SHP77 treated with DMSO at 0.1 percent for 48 hours (cell line): ENCODE results near the gene TSSK3.
"Not testable (repeated sequence)": the region's sequence is repeated elsewhere in the genome, so short reads cannot be mapped to it uniquely, and the experiment has no call there.

Source experiments
- DNase-seq: peaks from one replicate; lab custom pipeline; 2025; lab: John Stamatoyannopoulos, UW

Gene TSSK3

GRCh38 chr1:32338637-32339145 lies 23.6 kb upstream of the TSSK3 start:
- DNase-seq: no peak

DNA sequence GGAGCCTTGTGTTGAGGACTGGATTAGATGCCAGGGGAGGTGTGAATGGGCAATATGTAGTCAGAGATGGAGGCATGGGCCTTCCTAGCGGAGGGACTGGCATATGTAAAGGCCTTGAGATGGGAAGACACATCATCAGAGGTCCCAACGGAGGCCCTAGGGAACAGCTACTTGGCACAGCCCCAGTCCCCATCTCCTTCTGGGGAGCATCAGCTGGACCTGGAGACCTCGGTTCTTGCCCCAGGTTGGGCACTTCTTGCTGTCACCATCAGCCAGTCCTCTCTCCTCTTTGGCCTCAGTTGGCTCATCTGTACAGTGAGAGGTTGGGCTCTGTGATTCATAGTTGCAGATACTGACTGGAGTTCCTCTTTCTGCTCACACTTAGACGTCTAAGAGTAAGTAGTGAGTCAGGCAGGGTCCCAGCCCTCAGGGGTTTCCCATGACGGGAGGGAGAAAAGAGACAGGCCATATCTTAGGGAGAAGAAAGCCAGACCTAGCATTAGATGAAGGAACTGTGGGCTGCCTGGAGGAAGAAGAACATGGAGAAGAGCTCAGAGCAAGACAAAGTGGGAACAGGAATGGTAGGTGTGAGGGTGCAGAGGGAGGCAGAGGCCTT lies 22.9 kb upstream of the TSSK3 start:
- no peak for DNase-seq

- no peak for DNase-seq
Measured at GRCh38 chr1:32341186-32341757, 21.1 kb upstream of the TSSK3 start.

DNA sequence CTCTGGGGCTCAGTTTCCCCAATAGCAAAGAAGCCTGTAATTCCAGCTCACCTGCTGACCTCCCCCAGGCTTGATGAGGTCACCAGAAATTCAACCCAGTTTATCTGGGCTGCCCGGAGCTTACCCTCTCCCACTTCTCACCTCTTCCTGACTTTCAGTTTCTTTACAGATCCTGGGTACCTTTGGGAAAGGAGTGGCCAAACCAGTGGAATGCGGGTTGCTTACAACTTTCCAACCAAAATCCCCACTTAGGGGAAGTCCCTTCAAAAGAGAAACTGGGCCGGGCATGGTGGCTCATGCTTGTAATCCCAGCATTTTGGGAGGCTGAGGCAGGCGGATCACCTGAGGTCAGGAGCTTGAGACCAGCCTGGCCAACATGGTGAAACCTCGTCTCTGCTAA lies 20.4 kb upstream of the TSSK3 start:
- no peak for DNase-seq

DNA sequence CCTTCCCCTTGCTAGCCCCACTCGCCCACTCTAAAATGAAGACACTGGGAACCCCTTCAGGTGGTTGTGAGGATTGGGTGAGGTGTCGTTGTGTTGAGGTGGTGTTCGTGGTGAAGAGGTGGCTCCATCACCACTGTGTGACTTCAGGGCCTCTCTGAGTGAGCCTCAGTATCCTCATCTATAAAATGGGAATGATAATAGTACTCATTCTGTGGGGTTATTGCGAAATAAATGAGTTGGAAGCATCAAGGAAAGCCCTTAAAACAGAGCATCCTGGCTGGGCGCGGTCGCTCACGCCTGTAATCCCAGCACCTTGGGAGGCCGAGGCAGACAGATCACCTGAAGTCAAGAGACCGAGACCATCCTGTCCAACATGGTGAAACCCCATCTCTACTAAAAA lies 19.6 kb upstream of the TSSK3 start:
- DNase-seq: no peak

DNA sequence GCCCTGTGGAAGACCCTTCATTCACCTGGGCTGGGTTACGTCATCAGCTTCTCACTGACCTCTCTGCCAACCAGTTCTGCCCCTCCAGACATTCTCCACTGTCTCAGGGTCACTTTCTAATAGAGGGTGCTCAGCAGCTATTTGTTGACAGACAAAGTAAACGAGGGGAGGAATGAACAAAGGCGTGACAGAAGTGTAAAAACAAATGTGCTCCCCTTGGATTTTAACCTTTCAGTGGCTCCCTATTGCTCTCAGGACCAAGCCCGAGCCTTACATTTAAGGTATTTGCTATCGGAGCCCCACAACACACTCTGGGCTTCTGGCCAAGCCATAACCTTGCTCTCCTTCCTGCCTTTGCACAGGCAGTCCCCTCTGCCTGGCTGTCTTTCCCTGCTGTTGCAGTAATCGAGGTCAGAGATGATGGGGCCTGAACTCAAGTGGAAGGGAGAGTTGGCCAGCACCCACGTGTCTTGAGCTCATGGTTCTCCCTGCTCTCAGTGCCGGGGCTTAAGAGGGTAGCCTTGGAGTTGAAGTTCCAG lies 17.0 kb upstream of the TSSK3 start:
- DNase-seq: no peak

DNA sequence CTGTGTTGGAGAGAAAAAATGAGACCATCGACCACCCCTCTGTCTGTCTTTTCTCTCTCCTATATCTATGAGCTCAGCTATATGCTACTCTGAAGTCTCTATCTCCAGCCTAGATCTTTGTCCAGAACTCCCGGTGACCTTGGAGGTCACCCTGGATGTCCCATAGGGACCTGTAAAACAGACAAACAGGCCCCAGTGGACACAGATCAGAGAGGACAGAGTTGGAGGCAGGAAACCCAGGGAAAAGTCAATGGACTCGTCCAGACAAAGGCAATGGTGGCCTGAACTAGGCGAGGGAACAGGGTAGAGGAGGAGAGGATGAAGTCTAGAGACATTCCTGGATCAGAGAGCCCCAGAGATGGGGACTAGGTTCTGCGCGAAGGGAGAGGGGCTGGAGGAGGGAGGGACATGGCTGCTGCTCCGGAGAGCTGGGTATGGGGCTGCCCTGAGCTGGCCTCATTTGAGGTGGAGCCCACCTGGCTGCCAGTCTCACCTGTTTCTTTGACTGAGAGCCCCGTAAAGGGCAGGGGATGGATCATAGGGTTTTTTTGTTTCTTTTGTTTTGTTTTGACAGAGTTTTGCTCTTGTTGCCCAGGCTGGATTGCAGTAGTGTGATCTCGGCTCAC lies 15.7 kb upstream of the TSSK3 start:
- DNase-seq: no peak

DNA sequence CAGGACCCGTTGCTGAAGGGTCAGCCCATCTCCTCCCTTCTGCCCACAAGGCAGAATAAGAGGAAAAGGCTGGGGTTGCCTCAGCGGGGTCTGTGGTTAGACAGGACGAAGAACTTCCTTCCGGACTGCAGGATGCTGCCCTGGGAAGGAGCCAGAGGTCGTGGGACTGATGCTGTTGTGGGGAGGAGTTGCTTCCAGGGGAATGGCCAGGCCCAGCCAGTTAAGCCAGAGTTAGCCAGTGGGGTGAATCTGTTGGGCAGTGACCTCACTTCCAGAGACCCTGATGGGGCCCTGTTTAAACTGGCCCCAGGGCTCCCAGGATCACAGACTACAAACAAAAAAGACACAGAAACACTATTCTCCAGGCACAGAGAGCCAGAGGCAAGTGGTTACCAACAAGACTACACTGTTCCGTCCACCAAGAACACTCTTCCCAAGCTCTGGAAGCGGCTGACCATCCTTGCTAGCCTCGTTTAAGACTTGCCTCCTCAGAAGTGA lies 13.1 kb upstream of the TSSK3 start:
- no peak for DNase-seq

DNA sequence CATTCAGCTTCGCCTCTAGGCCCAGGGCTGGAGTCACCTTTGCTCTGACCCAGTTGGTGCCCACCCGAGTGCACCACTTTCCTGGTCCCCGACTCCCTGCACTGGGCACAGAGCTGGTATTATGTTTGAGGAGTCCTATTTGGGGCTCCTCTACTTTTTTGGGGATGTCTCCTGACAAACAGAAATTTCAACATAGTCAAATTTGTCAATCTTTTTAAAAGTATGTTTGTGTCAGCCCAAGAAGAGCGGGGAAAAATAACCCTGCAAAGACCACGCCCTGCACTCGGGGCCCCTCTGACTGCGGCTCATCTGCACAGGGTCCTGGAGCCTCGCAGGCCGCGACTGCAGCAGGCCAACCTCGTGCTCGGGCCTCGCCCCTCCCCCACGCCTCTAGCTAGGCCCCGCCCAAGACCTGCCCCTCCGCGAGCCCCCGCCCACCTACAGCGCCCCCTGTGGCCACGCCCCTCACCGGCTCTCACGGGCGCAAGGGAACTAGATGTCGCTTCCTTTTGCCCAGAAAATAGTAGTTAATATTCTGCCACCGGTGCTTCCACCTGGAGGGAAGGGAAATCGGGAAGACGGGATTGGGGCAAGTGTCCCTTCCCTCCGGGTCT lies 11.4 kb upstream of the TSSK3 start:
- no peak for DNase-seq

DNA sequence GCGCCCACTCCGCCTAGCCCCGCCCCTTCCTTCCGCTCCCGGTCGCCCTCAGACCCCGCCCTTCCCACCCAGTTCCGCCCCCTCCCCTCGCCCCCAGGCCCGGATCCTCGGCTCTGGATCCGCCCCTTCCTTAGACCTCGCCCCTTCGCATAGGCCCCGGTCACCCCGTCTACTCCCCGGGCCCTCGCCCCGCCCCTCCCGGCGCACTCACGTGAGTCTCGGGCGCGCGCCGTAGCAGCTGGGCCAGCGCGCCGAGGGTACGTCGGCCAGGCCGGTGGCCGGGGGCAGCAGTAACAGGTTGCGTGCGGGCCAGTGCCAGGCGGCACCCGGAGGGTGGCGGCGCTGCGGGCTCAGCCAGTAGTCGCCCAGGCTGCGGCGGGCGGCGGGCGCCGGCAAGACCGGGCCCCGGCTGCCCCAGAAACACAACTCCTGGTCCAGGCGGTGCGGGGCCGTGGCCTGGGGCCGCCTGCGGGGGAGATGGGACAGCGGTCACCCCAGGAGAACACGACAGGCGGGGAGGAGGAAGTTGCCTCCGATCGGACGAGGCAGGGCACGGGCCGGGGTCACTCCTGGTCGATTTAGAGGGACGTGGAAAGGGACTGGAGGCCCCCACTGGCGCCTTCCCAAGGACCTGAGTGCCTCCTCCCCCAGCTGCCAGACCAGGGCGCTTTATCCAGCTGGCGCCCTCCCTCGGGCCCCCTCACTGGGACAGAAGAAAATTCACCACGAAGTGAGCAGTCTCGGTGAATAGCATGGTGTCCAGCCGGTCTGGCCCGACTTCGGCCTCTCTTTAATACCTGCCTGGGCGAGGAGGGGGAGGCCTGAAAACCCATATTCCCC lies 10.7 kb upstream of the TSSK3 start:
- peak; percentile 90 for DNase-seq

DNA sequence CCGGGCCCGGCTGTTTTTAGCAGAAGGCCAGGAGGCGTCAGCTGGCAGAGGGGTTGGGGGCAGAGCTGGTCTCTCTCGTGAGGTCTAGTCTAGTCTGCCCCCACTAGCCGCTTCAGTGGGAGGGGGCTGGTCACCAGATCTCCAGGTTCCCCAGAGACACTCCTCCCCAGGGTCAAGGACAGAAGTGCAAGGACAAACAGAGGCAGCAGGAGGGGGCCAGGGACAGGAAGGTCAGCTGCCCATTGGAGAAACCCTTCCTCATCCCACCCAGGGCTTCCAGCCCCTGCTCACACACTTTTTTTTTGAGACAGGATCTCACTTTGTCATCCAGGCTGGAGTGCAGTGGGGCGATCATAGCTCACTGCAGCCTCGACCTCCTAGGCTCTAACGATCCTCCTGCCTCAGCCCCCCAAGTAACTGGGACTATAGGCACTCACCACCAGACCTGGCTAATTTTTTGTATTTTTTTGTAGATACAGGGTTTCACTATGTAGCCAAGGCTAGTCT lies 10.0 kb upstream of the TSSK3 start:
- DNase-seq: no peak

- no peak for DNase-seq
Measured at GRCh38 chr1:32352831-32353383, 9.4 kb upstream of the TSSK3 start.

- DNase-seq: no peak
Measured at GRCh38 chr1:32353431-32353830, 8.9 kb upstream of the TSSK3 start.

GRCh38 chr1:32353886-32354570 lies 8.3 kb upstream of the TSSK3 start:
- DNase-seq: no peak

- DNase-seq: not testable (repeated sequence)
Measured at GRCh38 chr1:32355778-32356177, 6.6 kb upstream of the TSSK3 start.

- no peak for DNase-seq
Measured at GRCh38 chr1:32356478-32356877, 5.9 kb upstream of the TSSK3 start.

GRCh38 chr1:32357614-32358013 lies 4.7 kb upstream of the TSSK3 start:
- DNase-seq: no peak

- no peak for DNase-seq
Measured at GRCh38 chr1:32358435-32358834, 3.9 kb upstream of the TSSK3 start.

GRCh38 chr1:32361308-32361673 lies 1.0 kb upstream of the TSSK3 start:
- no peak for DNase-seq

DNA sequence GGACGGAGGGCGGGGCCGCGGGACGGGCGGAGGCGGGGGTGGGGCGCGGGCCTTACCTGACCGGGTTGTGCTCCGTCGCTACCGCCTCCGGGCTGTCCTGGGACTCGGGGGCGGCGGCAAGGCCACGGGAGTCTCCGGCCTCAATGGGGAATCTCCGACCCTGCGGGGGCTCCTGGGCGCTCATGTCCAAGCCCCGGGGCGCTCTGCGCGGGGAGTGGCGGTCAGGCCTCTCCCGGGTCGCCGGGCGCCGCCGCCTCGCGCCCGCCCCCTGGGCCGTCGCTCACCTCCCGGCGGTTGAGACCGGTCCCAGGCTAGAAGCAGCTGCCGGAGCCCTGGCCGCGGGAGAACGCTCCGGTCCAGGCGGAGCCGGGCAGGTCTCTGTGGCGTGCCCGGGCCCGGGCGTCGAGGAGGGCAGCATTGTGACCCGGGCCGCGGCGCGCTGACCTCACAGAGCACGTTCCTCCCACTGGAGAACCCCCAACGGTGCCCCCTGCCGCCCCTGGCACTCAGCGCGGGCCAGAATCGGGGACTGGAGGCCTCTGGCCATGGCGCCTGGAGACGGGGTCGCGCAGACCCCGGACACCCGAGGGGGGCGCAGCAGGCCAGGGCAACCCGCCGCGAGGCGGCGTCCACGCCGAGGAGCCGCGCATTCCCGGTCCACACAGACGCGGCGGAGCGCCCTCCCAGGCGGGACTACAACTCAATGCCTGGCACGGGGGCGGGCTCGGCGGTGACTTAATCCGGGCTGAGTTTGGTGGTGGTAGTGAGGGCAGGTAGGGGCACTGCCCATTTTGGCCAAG lies 465 bp upstream of the TSSK3 start:
- DNase-seq: no peak
